ENCODE data around the gene NANS. TPM values are rescaled to one million over a fixed set of nuclear protein-coding genes. Genes with fewer than 3 reads are reported as not detected.

The NANS gene
- total RNA-seq, 1 experiment from 2014 or later, result 40.4 TPM

- no peak overlapping the region for H3K18ac ChIP-seq (ENCODE audit: insufficient read length, low read depth, low read length)
- H4K5ac ChIP-seq (ENCODE audit: insufficient read length, low read depth, low read length), result no peak overlapping the region
- no peak overlapping the region for H4K91ac ChIP-seq (ENCODE audit: insufficient read length, low read depth, low read length)
- no peak overlapping the region for H2AK5ac ChIP-seq (ENCODE audit: insufficient read length, low read length)
- no peak overlapping the region for H3K4me3 Mint-ChIP-seq
- no peak overlapping the region for H3K14ac ChIP-seq (ENCODE audit: insufficient read depth, low read length)
- TF ChIP-seq CTCF (conservative IDR thresholded peaks at IDR 0.05), result no peak
- H2AFZ ChIP-seq (ENCODE audit: low read length), result no peak overlapping the region
- H3K27me3 Mint-ChIP-seq (ENCODE audit: low read depth), result no peaks in the 10 kb centered on the region
- no peaks in the 10 kb centered on the region for H3K27me3 ChIP-seq (ENCODE audit: insufficient read depth, low read length)
- no peak overlapping the region for H3K56ac ChIP-seq (ENCODE audit: insufficient read length, low read depth, low read length)
- no peak overlapping the region for H2BK120ac ChIP-seq (ENCODE audit: low read depth, low read length, poor library complexity, severe bottlenecking)
- no peaks in the 10 kb centered on the region for H3K9me3 ChIP-seq (ENCODE audit: control insufficient read depth, low read depth, low read length)
- H2BK15ac ChIP-seq (ENCODE audit: low read depth, low read length), result no peak overlapping the region
- WGBS (ENCODE audit: extremely low coverage, insufficient read length, low lambda C conversion rate), result no CpG with 5 or more reads among the region's 5 CpGs
- no peak overlapping the region for H2BK5ac ChIP-seq (ENCODE audit: insufficient read length, low read length)
- H3K4me1 Mint-ChIP-seq, result peaks cover 22 to 28% of the 10 kb centered on the region in 2 experiments
- no peak overlapping the region for H3T11ph ChIP-seq (ENCODE audit: low read length)
- H3K9ac ChIP-seq (ENCODE audit: extremely low read depth, insufficient read length, low read length), result no peak overlapping the region
- H4K20me1 ChIP-seq (ENCODE audit: control insufficient read depth, insufficient read depth, insufficient read length), result no peaks in the 10 kb centered on the region
- H3K4ac ChIP-seq (ENCODE audit: low read depth, low read length), result no peak overlapping the region
- no peaks in the 10 kb centered on the region for H3K23me2 ChIP-seq (ENCODE audit: insufficient read length, low read depth, low read length, poor library complexity, severe bottlenecking)
- H3K4me2 ChIP-seq (ENCODE audit: insufficient read depth, insufficient read length, low read length), result no peak overlapping the region
- H3K79me2 ChIP-seq (ENCODE audit: insufficient read depth, low read length), result no peaks in the 10 kb centered on the region
- H2BK20ac ChIP-seq (ENCODE audit: low read depth, low read length, poor library complexity, severe bottlenecking), result no peak overlapping the region
- no peaks in the 10 kb centered on the region for H3K9me3 Mint-ChIP-seq
- H2BK12ac ChIP-seq (ENCODE audit: insufficient read length, low read depth, low read length), result no peak overlapping the region
- H4K8ac ChIP-seq (replicated peaks; ENCODE audit: insufficient read length, low read depth, low read length), result no peak overlapping the region
- peaks cover 6% of the 10 kb centered on the region for H3K4me1 ChIP-seq (ENCODE audit: insufficient read depth, low read length)
- H3K27ac ChIP-seq (ENCODE audit: insufficient read length, low read depth, low read length), result no peak overlapping the region
- DNase-seq, result no peak
- 0 out of 7 replicates have a peak overlapping the region, but pooled peaks of 1 of the 3 experiments have one; percentile 8 for H3K27ac Mint-ChIP-seq
- no peaks in the 10 kb centered on the region for H3K79me1 ChIP-seq (ENCODE audit: insufficient read depth, low read depth, low read length, poor library complexity, severe bottlenecking)
- H3K23ac ChIP-seq (ENCODE audit: insufficient read length, low read depth, low read length), result no peak overlapping the region
- H3K36me3 Mint-ChIP-seq (ENCODE audit: insufficient read depth in 1 of 3, low read depth in 3 of 3), result peaks cover 4 to 46% (median 27%) of the 10 kb centered on the region in 3 experiments
These were observed 22.4 kb downstream of the NANS start for GRCh38 chr9:98078895-98079294.
